Measurements from ENCODE around the gene RFNG. TPM values are rescaled to one million over a fixed set of nuclear protein-coding genes. Genes with fewer than 3 reads are reported as not detected.
A peak's percentile ranks its signal among the peaks of the same experiment; 100 is the strongest.

Gene RFNG
- polyA plus RNA-seq, 2 of the 4 experiments (the other 2 are of a cell fraction): 8.4 to 25.7 TPM

GRCh38 chr17:82085931-82086764 lies 34.5 kb upstream of the RFNG start:
- ChIA-PET CTCF (interaction anchor here (0.6 to 2.8 kb wide), 5 partner anchors 9 to 55 kb away, joined by 3 to 11 read pairs (median 6); partner anchors contain the start of genes FASN and RAC3), POLR2A (interaction anchor here (1.5 kb wide), 1 partner anchor 9 kb away, joined by 3 read pairs; no protein-coding TSS in a partner anchor)
- Histone ChIP-seq H3K4me3 (no peak overlapping the region), H3K27ac (no peak overlapping the region), H3K4me2 (no peak overlapping the region), H3K4me1 (no peaks in the 10 kb centered on the region), H3K9me3 (no peaks in the 10 kb centered on the region)
- no peak for TF ChIP-seq HEYL (CRISPR knock-in tag; IDR thresholded peaks at IDR 0.05)
- no peak for TF ChIP-seq NR3C1 (IDR thresholded peaks at IDR 0.05)
- no peak for TF ChIP-seq CBX8 (IDR thresholded peaks at IDR 0.05)
- no peak for TF ChIP-seq BCL3 (IDR thresholded peaks at IDR 0.05)
- no peak for TF ChIP-seq EHF (CRISPR knock-in tag; IDR thresholded peaks at IDR 0.05)
- TF ChIP-seq POLR2AphosphoS2 (conservative IDR thresholded peaks at IDR 0.05; ENCODE audit: low read length): 0 out of 2 replicates have a peak, but pooled peaks have one; percentile 40
- TF ChIP-seq REST (IDR thresholded peaks at IDR 0.05): no peak
- TF ChIP-seq PHF8 (IDR thresholded peaks at IDR 0.05; ENCODE audit: borderline replicate concordance, low read depth): no peak
- ATAC-seq: peak in 1 of 2 experiments; percentile 2; a peak in 1 of 6 replicates
- no peak for DNase-seq (ENCODE audit: low read depth in 1 of 2, low spot score in 1 of 2)
- FAIRE-seq: no peak
- 92% methylated on average over 12 of the region's 25 CpGs for WGBS (ENCODE audit: missing lambda C conversion rate)

- H3K4me3 ChIP-seq: no peak overlapping the region
- H3K4me2 ChIP-seq: no peak overlapping the region
- no peak overlapping the region for H3K27ac ChIP-seq
- H3K9me3 ChIP-seq: no peaks in the 10 kb centered on the region
- no peaks in the 10 kb centered on the region for H3K4me1 ChIP-seq
- ChIA-PET POLR2A (interaction anchor here (1.4 kb wide), 1 partner anchor 13 kb away, joined by 6 read pairs; the partner anchor contains the start of gene FASN), CTCF (interaction anchor here (0.7 to 1.0 kb wide), 3 partner anchors 49 to 56 kb away, joined by 3 to 4 read pairs (median 3); no protein-coding TSS in a partner anchor)
- FAIRE-seq (no peak), DNase-seq (ENCODE audit: low read depth in 1 of 2, low spot score in 1 of 2) (no peak), ATAC-seq (no peak)
- no peak for TF ChIP-seq RCOR1 (IDR thresholded peaks at IDR 0.05; ENCODE audit: low read depth, low read length)
- TF ChIP-seq POLR2AphosphoS2 (conservative IDR thresholded peaks at IDR 0.05; ENCODE audit: low read length): no peak
- WGBS (ENCODE audit: missing lambda C conversion rate): 90% methylated on average over 39 of the region's 49 CpGs
Observed at GRCh38 chr17:82085031-82085861, 33.6 kb upstream of the RFNG start.

GRCh38 chr17:82084373-82085030 lies 32.9 kb upstream of the RFNG start:
- WGBS (ENCODE audit: missing lambda C conversion rate): 94% methylated on average over 26 of the region's 31 CpGs
- H3K4me3 ChIP-seq: no peak overlapping the region
- ChIA-PET POLR2A (interaction anchor here (1.4 kb wide), 1 partner anchor 14 kb away, joined by 6 read pairs; the partner anchor contains the start of gene FASN), CTCF (interaction anchor here (0.7 to 1.0 kb wide), 2 partner anchors 54 to 56 kb away, joined by 3 to 4 read pairs; no protein-coding TSS in a partner anchor)
- no peak overlapping the region for H3K27ac ChIP-seq
- ATAC-seq: no peak
- no peaks in the 10 kb centered on the region for H3K4me1 ChIP-seq
- no peak for DNase-seq (ENCODE audit: low read depth in 1 of 2, low spot score in 1 of 2)
- no peaks in the 10 kb centered on the region for H3K9me3 ChIP-seq
- no peak for FAIRE-seq
- H3K4me2 ChIP-seq: no peak overlapping the region
- TF ChIP-seq TP53 (CRISPR knock-in tag; IDR thresholded peaks at IDR 0.05) (no peak), FOXS1 (CRISPR knock-in tag; IDR thresholded peaks at IDR 0.05) (no peak), RFX5 (IDR thresholded peaks at IDR 0.05) (no peak), HMGXB4 (CRISPR knock-in tag; IDR thresholded peaks at IDR 0.05; ENCODE audit: borderline replicate concordance) (no peak), TFCP2L1 (CRISPR knock-in tag; IDR thresholded peaks at IDR 0.05) (no peak), EP300 (IDR thresholded peaks at IDR 0.05) (no peak), HDAC2 (IDR thresholded peaks at IDR 0.05) (no peak), REST (IDR thresholded peaks at IDR 0.05) (no peak), JUN (IDR thresholded peaks at IDR 0.05) (no peak), ZC3H11A (IDR thresholded peaks at IDR 0.05) (no peak)

All from A549 (cell line).